ENCODE measurements around the gene SYNE4.

DNA sequence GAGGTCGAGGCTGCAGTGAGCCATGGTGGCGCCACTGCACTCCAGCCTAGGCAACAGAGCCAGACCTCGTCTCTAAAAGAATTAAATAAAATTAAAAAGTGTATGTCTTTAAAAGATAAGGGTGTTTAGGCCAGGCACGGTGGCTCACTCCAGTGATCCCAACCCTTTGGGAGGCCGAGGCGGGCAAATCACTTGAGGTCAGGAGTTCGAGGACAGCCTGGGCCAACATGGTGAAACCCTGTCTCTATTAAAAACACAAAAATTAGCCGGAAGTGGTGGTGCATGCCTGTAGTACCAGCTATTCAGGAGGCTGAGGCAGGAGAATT is 21.1 kb downstream of the SYNE4 start:
- no peak for TF ChIP-seq POLR2A (IDR thresholded peaks at IDR 0.05)
- TF ChIP-seq, protein P1, sequence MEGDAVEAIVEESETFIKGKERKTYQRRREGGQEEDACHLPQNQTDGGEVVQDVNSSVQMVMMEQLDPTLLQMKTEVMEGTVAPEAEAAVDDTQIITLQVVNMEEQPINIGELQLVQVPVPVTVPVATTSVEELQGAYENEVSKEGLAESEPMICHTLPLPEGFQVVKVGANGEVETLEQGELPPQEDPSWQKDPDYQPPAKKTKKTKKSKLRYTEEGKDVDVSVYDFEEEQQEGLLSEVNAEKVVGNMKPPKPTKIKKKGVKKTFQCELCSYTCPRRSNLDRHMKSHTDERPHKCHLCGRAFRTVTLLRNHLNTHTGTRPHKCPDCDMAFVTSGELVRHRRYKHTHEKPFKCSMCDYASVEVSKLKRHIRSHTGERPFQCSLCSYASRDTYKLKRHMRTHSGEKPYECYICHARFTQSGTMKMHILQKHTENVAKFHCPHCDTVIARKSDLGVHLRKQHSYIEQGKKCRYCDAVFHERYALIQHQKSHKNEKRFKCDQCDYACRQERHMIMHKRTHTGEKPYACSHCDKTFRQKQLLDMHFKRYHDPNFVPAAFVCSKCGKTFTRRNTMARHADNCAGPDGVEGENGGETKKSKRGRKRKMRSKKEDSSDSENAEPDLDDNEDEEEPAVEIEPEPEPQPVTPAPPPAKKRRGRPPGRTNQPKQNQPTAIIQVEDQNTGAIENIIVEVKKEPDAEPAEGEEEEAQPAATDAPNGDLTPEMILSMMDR (IDR thresholded peaks at IDR 0.05), result no peak
